Fibroblast of lung (primary cell): Measurements from ENCODE around the gene CACNA2D3. TPM values are rescaled to one million over a fixed set of nuclear protein-coding genes. Genes with fewer than 3 reads are reported as not detected.

Experiments
- DNase-seq, 2 donors: peaks; one replicate each; pipeline versions ENCODE4 v3.0.0 to v3.0.0-alpha.2; 2010; ENCODE audit warnings: low read depth in 2 of 2
- H2AFZ ChIP-seq: 2 replicates; pipeline ENCODE4 v1.5.1; 2012; ENCODE audit warnings: low read length, control low read depth, inconsistent platforms
- H3K27ac ChIP-seq: 2 replicates; pipeline ENCODE4 v1.5.1; 2011; ENCODE audit warnings: low read length, control low read depth; ENCODE audit not compliant: insufficient read depth
- H3K27me3 ChIP-seq: 2 replicates; pipeline ENCODE4 v1.5.1; 2011; ENCODE audit warnings: mild to moderate bottlenecking, low read length; ENCODE audit not compliant: control insufficient read depth, insufficient read depth
- H3K36me3 ChIP-seq: 2 replicates; pipeline ENCODE4 v1.5.1; 2011; ENCODE audit warnings: low read length; ENCODE audit not compliant: control insufficient read depth, insufficient read depth
- H3K4me1 ChIP-seq: 2 replicates; pipeline ENCODE4 v1.5.1; 2011; ENCODE audit warnings: low read length; ENCODE audit not compliant: control insufficient read depth, insufficient read depth; ENCODE audit errors: extremely low read depth
- H3K4me2 ChIP-seq: 2 replicates; pipeline ENCODE4 v1.5.1; 2011; ENCODE audit warnings: low read length, control low read depth; ENCODE audit not compliant: insufficient read depth; ENCODE audit errors: extremely low read depth
- H3K4me3 ChIP-seq, 4 experiments: fragments of 200-600 bp in 1 of 4; sonication (generic) in 1 of 4; replicated peaks in 1 of 4; 2 replicates each; pipeline ENCODE4 v1.5.1; 2011 to 2016; ENCODE audit warnings: low read length in 4 of 4, low read depth in 3 of 4, mild to moderate bottlenecking in 3 of 4, control low read depth in 2 of 4, inconsistent platforms in 1 of 4, mixed read lengths in 1 of 4; ENCODE audit not compliant: insufficient read depth in 1 of 4; ENCODE audit errors: control extremely low read depth in 1 of 4
- H3K79me2 ChIP-seq: 2 replicates; pipeline ENCODE4 v1.5.1; 2012; ENCODE audit warnings: mild to moderate bottlenecking, low read length, inconsistent platforms; ENCODE audit not compliant: control insufficient read depth, insufficient read depth
- H3K9ac ChIP-seq: 2 replicates; pipeline ENCODE4 v1.5.1; 2011; ENCODE audit warnings: mild to moderate bottlenecking, low read length, control low read depth; ENCODE audit not compliant: insufficient read depth
- H3K9me3 ChIP-seq: 2 replicates; pipeline ENCODE4 v1.5.1; 2012; ENCODE audit warnings: low read depth, low read length; ENCODE audit not compliant: control insufficient read depth, insufficient read depth
- H4K20me1 ChIP-seq: 2 replicates; pipeline ENCODE4 v1.5.1; 2011; ENCODE audit warnings: low read length; ENCODE audit not compliant: control insufficient read depth, insufficient read depth; ENCODE audit errors: extremely low read depth
- EZH2 ChIP-seq: IDR thresholded peaks from 2 replicates; pipeline ENCODE4 v1.5.1; 2012; ENCODE audit warnings: low read length, control low read depth, mild to moderate bottlenecking; ENCODE audit errors: missing control alignments
- polyA plus RNA-seq, 2 donors: library from polyadenylated mRNA; depleted of rRNA in 1 of 2; stranded (reverse) in 1 of 2; unstranded in 1 of 2; fragments of >200 nt; gene quantifications; 2 replicates each; pipeline ENCODE4 v1.2.1, GENCODE V29; 2011 to 2012; ENCODE audit warnings: missing spikeins in 1 of 2
- total RNA-seq: library from RNA; depleted of rRNA; stranded (reverse); fragments of >200 nt; gene quantifications from 2 replicates; pipeline ENCODE4 v1.2.1, GENCODE V29; 2014
- TF ChIP-seq, protein P1 (sequence below), 2 donors: IDR thresholded peaks in 1 of 2; conservative IDR thresholded peaks in 1 of 2; 1 replicate in 1 of 2; 2 replicates in 1 of 2; pipeline ENCODE4 v1.5.1; 2011 to 2012; ENCODE audit warnings: low read length in 2 of 2, control low read depth in 1 of 2, inconsistent platforms in 1 of 2, low read depth in 1 of 2, mild to moderate bottlenecking in 1 of 2

Gene CACNA2D3
- total and polyA plus RNA-seq, 2 donors (not counting 1 experiment from before 2014, with no cell fraction given) = 1.8 to 11.5 TPM

DNA sequence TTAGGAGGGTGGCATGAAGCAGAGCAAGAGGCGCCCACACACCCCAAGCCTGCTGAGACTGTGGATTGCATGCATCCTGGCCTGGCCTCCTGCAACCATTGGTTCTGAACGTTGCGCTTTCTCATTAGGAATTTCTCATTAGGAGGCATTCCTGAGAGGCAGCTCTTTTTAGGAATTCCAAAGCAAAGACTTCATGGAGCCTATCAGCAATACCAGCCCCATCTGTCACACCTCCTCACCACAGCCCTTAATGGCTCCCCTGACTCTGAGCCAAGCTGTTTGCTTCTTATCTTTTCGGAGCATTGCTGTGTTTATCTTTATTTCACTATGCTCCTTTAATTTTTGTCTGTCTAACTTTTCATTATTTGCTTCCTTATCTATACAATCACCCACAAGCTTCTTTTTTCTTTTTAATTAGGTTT is 226.9 kb downstream of the CACNA2D3 start:
- TF ChIP-seq, protein P1, sequence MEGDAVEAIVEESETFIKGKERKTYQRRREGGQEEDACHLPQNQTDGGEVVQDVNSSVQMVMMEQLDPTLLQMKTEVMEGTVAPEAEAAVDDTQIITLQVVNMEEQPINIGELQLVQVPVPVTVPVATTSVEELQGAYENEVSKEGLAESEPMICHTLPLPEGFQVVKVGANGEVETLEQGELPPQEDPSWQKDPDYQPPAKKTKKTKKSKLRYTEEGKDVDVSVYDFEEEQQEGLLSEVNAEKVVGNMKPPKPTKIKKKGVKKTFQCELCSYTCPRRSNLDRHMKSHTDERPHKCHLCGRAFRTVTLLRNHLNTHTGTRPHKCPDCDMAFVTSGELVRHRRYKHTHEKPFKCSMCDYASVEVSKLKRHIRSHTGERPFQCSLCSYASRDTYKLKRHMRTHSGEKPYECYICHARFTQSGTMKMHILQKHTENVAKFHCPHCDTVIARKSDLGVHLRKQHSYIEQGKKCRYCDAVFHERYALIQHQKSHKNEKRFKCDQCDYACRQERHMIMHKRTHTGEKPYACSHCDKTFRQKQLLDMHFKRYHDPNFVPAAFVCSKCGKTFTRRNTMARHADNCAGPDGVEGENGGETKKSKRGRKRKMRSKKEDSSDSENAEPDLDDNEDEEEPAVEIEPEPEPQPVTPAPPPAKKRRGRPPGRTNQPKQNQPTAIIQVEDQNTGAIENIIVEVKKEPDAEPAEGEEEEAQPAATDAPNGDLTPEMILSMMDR (conservative IDR thresholded peaks at IDR 0.05 in 1 of 2, IDR thresholded peaks at IDR 0.05 in 1 of 2; ENCODE audit: low read depth in 1 of 2, low read length in 2 of 2) = no peak
- no peak for TF ChIP-seq EZH2
- Histone ChIP-seq H3K9me3 (no peaks in the 10 kb centered on the region), H3K27ac (no peak overlapping the region), H3K79me2 (no peaks in the 10 kb centered on the region), H3K4me1 (no peaks in the 10 kb centered on the region), H3K9ac (no peak overlapping the region), H3K4me2 (no peak overlapping the region), H2AFZ (no peak overlapping the region), H3K27me3 (no peaks in the 10 kb centered on the region), H4K20me1 (no peaks in the 10 kb centered on the region), H3K4me3 (no peak overlapping the region), H3K36me3 (no peaks in the 10 kb centered on the region)
- peak in 1 of 2 donors; percentile 45 for DNase-seq

DNA sequence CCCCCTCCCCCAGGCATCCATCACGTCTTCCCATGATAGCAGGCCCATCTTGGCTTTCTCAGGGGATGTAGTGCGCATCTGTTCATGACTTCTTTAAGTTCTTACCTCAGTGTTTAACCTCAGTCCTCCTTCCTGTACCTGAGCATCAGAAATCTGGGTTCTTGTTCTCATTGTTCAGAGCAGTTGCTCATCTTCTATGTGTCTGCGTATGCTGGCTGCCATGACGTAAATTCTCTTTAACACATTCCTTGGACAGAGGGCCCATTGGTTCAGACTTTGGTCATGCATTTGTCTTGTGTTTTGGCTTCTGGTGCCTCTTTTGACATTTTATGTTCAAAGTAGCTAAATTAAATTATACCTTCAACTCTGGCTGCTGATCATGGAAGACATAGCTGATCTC is 227.3 kb downstream of the CACNA2D3 start:
- no peaks in the 10 kb centered on the region for H3K79me2 ChIP-seq
- H3K27me3 ChIP-seq = no peaks in the 10 kb centered on the region
- H3K27ac ChIP-seq = no peak overlapping the region
- no peaks in the 10 kb centered on the region for H3K9me3 ChIP-seq
- no peak for DNase-seq
- no peak overlapping the region for H2AFZ ChIP-seq
- H3K4me1 ChIP-seq = no peaks in the 10 kb centered on the region
- H4K20me1 ChIP-seq = no peaks in the 10 kb centered on the region
- no peak overlapping the region for H3K9ac ChIP-seq
- no peak overlapping the region for H3K4me2 ChIP-seq
- no peak overlapping the region for H3K4me3 ChIP-seq
- H3K36me3 ChIP-seq = no peaks in the 10 kb centered on the region
- TF ChIP-seq EZH2 = no peak
- TF ChIP-seq, protein P1 (conservative IDR thresholded peaks at IDR 0.05 in 1 of 2, IDR thresholded peaks at IDR 0.05 in 1 of 2; ENCODE audit: low read depth in 1 of 2, low read length in 2 of 2) = no peak

DNA sequence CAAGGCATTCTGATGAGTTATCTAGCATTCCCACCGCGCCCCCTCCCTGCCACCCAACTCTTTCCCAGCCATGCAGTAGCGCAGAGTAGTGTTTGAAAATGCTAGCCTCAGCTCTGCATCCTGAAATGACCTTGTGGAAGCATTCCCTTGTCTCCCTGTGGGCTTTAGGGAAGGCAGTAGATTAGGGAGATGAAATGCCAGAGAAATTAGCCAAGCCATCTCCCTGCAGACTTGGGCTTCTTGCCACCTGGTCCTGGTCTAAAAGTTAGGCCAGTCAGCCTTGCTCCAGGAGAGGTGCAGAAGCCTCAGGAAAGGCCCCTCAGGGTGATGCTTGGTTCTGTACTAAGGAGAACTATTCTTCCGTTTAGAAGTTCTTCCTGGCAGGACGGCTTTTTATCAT is 231.2 kb downstream of the CACNA2D3 start:
- no peaks in the 10 kb centered on the region for H3K27me3 ChIP-seq
- no peaks in the 10 kb centered on the region for H3K79me2 ChIP-seq
- no peak for TF ChIP-seq EZH2
- TF ChIP-seq, protein P1 (conservative IDR thresholded peaks at IDR 0.05 in 1 of 2, IDR thresholded peaks at IDR 0.05 in 1 of 2; ENCODE audit: low read depth in 1 of 2, low read length in 2 of 2) = no peak
- H3K4me2 ChIP-seq = no peak overlapping the region
- H3K36me3 ChIP-seq = no peaks in the 10 kb centered on the region
- no peaks in the 10 kb centered on the region for H3K4me1 ChIP-seq
- no peaks in the 10 kb centered on the region for H4K20me1 ChIP-seq
- DNase-seq = peak in 1 of 2 donors; percentile 27
- no peak overlapping the region for H2AFZ ChIP-seq
- H3K27ac ChIP-seq = no peak overlapping the region
- H3K9me3 ChIP-seq = no peaks in the 10 kb centered on the region
- H3K9ac ChIP-seq = no peak overlapping the region
- H3K4me3 ChIP-seq = no peak overlapping the region
